Gastroesophageal sphincter (tissue), 3 donors: ENCODE data around the gene SLCO3A1.

Experiments used
- CTCF ChIP-seq, 4 experiments: fragments of 200-600 bp in 2 of 4; fragments of 450-650 bp in 2 of 4; sonication (generic) in 1 of 4; IDR thresholded peaks; one replicate each; pipeline ENCODE4 v1.5.1; 2017 to 2019; ENCODE audit warnings: antibody characterized with exemption in 4 of 4, mild to moderate bottlenecking in 2 of 4, moderate library complexity in 2 of 4
- EP300 ChIP-seq: sonication (generic); formaldehyde crosslinking; IDR thresholded peaks from one replicate; pipeline ENCODE4 v1.6.1; 2017; ENCODE audit warnings: antibody characterized with exemption, mild to moderate bottlenecking
- POLR2A ChIP-seq, 2 donors: fragments of 450-650 bp; IDR thresholded peaks; one replicate each; pipeline ENCODE4 v1.6.1; 2017; ENCODE audit warnings: antibody characterized with exemption in 2 of 2, mild to moderate bottlenecking in 2 of 2, moderate library complexity in 1 of 2
- POLR2AphosphoS5 ChIP-seq: sonication (generic); formaldehyde crosslinking; IDR thresholded peaks from one replicate; pipeline ENCODE4 v1.6.1; 2017; ENCODE audit warnings: antibody characterized with exemption

DNA sequence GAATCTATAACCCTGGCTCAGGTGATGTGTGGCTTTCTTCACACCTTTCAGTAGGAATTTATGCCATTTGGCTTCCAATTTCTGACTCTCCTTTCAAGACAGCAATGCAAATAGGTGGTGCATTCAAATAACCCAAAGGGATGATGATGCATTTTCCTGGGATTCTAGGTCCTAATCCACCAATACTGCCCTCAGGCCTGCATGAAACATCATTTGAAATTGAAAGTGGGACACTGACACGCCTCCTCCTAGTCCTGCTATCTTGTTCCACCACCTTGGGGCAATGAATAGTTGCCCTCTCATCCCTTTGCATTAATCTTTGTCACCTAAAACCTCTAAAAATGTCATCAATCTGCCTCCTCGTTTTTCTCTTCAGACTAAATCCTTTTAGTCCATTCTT lies 341.7 kb downstream of the SLCO3A1 start:
- no peak for TF ChIP-seq POLR2AphosphoS5
- no peak for TF ChIP-seq CTCF (IDR thresholded peaks at IDR 0.05)
- TF ChIP-seq EP300, result no peak
- no peak for TF ChIP-seq POLR2A (IDR thresholded peaks at IDR 0.05)
